HG03196 (cell line): ENCODE data around the gene TIMM29.

Source experiments
- ATAC-seq: cut with Tn5 transposase; IDR thresholded peaks from one replicate; pipeline ENCODE4 v1.9.1; 2021; ENCODE audit not compliant: unreplicated experiment

The TIMM29 gene

DNA sequence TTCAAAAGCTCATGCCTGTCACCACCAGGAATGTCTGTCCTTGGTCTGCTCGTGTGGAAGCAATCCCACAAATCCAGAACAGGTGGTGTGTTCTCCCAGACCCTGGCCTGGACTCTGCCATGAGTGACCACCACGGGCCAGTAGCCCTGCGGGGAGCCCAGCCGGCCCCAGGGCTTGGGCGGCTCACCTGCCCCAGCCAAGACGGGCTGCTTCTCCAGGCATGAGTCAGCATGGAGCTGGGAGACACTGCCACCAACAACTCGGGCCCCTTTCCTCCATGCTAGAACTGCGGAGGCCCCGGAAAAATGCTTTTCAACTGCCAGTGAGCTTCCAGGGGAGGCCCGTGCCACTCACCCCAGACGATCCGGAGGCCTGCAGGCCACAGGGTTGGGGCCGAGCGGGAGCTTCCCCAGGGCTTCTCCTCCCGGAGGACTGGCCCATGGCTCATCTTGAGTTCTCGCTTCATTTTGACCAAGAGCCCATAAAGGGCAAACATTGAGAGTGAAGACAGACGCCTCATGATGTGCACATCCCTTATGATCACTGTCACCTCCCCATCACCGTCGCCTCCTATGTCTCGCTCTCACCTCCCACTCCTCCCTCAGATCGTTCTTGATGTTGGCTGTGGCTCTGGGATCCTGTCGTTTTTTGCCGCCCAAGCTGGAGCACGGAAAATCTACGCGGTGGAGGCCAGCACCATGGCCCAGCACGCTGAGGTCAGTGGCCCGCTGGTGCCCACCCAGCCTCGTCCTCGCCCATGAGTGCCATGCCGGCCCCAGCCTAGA lies 16.8 kb upstream of the TIMM29 start:
- no peak for ATAC-seq

DNA sequence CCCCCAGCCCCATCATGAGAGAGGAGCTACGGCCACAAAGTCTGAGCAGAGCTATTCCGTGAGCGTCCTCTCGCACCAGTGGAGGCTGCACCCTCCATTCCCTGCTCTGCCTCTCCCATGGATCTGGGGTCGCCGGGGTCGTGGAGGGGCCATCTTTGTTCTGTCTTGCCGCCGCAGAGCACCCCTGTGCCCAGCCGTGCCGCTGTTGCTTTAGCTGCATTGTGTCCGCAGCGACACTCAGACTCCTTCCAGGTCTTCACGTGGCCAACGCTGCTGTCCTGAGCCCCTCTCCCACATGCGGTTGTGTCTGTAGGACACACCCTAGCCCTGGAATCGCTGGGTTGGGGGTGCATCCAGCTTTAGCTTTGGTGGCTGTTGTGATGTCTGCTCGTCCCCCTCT lies 16.0 kb upstream of the TIMM29 start:
- no peak for ATAC-seq

DNA sequence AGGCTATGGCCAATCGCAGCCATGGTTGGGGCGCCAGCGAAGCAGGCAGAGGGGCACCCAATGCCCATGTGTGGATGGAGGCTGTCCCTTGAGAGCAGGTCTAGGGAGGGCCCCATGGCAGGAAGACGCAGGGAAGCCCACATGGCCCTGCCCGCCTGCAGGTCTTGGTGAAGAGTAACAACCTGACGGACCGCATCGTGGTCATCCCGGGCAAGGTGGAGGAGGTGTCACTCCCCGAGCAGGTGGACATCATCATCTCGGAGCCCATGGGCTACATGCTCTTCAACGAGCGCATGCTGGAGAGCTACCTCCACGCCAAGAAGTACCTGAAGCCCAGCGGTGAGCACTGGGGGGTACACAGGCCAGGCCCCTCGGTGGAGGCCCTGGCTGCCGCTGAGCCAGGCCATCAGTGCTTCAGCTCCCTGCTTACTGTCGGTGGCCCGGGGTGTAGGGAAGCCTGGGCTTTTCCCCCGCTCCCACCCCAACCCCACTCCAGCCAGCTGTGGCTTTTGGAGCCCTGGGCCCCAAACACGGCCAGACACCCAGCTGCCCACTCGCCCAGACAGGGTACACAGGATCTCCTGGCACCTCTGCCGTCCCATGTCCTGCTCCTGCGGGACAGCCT lies 14.8 kb upstream of the TIMM29 start:
- ATAC-seq = no peak

DNA sequence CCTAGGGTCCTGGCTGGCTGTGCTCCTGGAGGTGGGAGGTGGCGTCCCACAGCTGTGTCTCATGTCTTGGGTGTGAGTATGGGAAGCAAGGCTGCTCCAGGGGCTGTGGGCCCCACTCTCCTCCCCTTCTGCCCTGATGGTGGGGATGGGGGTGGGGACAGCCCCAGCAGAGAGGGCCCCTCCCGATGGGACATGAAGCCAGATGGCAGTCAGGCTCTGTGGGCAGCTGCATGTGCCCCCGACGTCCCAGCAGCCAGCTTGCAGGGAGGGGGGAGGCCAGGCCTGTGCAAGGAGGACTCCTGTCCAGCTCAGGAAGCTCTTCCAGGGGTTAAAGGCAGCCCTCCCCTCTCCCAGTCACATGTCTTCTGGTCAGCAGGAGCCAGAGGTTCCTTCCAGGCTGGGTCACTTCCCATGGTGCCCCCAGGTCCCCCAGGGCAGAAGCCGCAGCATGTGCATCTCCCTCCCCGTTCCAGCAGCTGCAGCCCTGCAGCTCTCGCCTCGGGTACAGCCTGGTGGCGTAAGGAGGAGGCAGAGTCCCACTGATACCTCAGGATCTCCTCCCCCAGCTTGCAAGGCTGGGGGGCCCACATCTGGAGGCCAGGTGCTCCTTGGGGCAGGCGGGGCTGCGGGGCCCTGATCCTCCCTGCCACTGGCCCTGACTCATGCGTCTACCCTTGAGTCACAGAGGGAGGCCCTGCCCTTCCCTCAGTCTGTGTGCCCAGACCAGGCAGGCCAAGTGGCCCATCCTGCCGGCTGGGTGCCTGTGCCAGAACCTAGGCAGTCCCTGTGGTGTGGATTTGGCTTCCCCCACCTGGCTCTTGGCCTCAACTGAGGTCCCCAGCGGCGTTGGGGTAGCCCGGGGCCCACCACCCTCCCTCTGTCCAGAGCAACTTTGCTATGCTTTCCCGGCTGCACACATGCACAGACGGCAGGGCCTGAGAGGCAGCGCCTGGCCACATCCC lies 13.2 kb upstream of the TIMM29 start:
- ATAC-seq = no peak

DNA sequence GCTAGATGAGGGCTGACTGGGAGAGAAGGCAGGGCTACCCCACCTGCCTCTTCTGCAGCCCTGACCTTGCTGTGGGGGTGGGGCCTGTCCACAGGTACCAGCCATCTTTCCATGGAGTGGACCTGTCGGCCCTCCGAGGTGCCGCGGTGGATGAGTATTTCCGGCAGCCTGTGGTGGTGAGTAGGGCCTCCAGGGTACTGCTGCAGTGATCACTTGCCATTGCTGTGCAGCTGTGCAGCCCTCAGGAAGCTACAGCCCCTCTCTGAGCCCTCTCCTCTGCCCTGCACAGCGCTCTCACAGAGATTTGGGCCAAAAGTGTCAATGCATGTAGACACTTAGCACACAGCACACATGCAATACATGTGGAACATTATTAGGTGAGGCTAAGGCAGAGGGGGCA lies 12.0 kb upstream of the TIMM29 start:
- no peak for ATAC-seq

DNA sequence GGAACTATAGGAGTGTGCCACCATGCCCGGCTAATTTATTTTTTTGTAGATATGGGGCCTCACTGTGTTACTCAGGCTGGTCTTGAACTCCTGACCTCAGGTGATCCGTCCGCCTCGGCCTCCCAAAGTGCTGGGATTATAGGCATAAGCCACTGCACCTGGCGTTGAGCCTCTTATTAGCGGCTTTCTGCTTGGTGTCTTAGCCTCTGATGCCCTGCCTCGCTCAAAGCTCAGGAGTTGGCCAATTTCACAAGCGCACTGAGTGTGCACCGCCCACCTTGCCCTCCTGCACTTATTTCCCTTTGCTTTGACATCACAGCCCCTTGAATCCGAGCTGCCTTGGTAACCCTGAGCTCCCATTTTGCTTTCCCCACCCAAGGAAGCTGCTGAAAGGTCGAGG lies 10.3 kb upstream of the TIMM29 start:
- ATAC-seq = no peak

DNA sequence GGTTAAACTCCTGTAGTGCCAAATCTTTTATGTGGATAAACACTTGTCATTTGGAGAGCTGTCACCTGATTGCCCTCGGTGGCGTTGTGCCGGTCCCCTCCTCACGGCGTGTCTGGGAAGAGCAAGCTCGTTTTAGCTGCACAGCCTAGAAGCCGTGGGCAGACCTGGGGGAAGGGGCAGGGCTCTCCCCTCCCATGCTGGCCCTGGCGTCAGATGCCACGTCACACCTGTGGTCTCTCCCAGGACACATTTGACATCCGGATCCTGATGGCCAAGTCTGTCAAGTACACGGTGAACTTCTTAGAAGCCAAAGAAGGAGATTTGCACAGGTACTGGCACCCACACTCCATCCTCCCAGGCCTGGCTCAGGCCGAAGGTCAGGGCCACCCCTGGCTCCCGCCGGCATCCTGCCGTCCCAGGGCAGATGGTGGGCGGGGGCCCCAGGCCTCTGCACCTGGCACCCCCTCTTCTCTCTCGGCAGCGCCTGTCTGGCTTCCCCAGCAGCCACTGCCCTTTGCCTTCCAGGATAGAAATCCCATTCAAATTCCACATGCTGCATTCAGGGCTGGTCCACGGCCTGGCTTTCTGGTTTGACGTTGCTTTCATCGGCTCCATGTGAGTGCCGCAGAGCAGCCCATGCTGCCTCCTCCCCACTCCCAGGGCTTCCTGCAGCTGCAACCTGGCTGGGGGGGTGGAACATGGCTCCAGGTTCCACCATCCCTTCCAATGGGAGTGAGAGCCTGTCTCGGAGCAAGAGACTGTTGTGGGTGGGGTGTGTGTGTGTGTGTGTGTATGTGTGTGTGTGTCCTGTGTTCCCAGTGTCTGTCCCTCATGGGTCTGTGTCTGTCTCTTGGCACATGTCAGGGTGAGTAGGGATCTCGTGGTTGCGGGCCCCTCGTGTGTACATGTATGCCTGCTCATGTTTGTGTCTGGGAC lies 9.0 kb upstream of the TIMM29 start:
- no peak for ATAC-seq

DNA sequence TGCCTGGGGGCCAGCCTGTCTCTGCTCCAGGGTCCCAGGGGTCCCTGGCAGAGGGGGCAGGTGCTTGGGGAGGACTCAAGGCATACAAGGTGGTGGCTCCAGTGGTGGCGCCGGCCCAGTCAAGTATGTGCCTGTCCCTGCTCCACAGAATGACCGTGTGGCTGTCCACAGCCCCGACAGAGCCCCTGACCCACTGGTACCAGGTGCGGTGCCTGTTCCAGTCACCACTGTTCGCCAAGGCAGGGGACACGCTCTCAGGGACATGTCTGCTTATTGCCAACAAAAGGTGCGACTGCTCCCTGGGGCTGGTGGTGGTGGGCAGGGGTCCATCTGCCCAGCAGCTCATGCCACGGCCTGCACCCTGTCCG lies 8.3 kb upstream of the TIMM29 start:
- ATAC-seq = no peak

DNA sequence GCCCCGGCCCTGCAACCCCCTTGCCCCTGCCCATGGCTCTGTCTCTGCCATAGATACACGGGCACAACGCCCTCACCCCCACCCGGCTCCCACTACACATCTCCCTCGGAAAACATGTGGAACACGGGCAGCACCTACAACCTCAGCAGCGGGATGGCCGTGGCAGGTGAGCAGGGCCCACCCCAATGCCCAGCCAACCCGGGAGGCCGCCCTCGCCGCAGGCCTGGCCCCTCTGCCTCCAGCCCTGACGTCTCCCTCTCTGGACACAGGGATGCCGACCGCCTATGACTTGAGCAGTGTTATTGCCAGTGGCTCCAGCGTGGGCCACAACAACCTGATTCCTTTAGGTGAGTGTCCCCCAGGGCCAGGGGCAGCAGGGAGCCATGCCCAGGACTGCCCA lies 7.8 kb upstream of the TIMM29 start:
- no peak for ATAC-seq

DNA sequence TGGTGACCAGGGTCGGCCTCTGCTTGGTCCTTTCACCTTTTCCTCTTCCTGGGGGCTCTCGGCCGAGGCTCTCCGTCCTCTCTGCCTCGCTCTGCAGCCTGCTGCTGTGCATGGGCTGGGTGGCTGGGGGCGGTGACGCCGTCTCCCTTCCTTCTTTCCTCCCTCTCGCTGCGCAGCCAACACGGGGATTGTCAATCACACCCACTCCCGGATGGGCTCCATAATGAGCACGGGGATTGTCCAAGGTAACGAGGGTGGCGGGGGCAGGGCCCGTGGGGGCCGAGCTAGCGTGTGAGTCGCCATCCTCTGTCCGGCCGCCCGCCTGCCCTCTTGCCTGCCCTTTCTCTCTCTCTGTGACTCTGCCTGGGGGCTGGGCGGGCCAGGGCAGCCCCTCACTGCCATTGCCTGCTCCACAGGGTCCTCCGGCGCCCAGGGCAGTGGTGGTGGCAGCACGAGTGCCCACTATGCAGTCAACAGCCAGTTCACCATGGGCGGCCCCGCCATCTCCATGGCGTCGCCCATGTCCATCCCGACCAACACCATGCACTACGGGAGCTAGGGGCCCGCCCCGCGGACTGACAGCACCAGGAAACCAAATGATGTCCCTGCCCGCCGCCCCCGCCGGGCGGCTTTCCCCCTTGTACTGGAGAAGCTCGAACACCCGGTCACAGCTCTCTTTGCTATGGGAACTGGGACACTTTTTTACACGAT lies 7.3 kb upstream of the TIMM29 start:
- no peak for ATAC-seq

DNA sequence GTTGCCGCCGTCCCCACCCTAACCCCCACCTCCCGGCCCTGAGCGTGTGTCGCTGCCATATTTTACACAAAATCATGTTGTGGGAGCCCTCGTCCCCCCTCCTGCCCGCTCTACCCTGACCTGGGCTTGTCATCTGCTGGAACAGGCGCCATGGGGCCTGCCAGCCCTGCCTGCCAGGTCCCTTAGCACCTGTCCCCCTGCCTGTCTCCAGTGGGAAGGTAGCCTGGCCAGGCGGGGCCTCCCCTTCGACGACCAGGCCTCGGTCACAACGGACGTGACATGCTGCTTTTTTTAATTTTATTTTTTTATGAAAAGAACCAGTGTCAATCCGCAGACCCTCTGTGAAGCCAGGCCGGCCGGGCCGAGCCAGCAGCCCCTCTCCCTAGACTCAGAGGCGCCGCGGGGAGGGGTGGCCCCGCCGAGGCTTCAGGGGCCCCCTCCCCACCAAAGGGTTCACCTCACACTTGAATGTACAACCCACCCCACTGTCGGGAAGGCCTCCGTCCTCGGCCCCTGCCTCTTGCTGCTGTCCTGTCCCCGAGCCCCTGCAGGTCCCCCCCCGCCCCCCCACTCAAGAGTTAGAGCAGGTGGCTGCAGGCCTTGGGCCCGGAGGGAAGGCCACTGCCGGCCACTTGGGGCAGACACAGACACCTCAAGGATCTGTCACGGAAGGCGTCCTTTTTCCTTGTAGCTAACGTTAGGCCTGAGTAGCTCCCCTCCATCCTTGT lies 6.5 kb upstream of the TIMM29 start:
- no peak for ATAC-seq

DNA sequence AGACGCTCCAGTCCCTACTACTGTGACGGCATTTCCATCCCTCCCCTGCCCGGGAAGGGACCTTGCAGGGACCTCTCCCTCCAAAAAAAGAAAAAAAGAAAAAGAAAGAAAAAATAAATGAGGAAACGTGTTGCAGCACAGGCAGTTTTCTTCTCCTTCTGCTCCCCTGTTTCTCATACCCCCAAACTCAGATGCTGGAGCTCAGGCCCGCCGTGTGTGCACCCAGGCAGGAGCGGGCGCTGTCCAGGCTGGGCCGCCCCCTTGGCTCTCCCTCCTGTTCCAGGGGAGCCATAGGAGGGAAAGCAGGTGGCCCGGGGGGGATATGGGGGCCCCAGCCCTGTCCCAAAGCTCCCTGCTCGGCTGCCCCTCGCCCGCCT lies 6.0 kb upstream of the TIMM29 start:
- no peak for ATAC-seq

DNA sequence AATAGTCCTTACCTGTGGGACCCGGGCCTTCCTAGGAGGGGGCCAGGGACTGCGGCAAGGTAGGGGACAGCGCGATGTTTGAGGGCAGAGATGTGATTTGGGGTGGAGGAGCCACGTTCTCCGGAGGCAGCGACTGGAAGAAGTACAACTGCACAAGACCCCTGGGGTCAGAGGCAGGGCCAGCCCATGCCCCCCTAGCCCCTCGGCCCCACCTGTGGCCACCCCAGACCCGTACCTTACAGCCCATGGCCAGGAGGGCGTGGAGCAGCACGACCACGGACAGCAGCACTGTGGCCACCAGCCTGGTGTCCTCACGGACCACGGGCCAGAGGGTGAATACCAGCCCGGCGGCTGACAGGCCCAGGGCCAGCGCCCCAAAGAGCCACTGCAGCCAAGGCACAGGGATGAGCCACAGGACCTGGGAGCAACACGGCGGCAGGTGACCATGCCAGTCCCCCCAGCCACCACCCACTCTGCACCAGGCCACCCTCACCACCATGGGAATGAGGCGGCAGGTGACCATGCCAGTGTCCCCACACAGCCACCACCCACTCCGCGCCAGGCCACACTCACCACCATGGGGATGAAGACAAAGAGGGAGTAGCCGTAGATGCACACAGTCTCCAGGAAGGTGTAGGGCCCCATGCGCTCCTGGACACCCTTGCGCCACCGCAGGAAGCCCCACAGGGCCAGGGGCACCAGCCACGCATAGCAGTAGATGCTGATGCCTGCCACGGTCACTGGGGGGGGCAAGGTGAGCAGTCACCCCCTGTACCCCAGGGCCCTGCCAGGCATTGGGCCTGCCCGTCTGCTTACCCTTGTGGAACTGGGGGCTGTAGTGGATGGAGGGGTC lies 5.1 kb upstream of the TIMM29 start:
- ATAC-seq = no peak

DNA sequence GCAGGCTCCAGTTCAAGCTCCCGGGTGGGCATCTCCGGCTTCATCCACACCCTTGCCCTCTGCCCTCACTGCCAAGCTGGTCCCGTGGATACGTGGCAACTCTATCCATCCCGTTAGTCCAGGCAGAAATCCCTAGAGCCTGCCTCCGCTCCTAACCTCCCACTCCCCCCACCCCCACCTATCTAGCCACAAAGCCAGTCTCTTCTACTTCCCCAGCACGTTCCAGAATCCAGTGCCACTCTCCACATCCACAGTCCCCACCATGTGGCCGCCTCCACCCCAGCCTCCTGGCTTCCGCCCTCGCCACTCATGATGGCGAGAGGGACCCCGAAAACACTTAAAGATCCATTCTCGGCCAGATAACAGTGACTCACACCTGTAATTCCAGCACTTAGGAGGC lies 4.0 kb upstream of the TIMM29 start:
- ATAC-seq = no peak

DNA sequence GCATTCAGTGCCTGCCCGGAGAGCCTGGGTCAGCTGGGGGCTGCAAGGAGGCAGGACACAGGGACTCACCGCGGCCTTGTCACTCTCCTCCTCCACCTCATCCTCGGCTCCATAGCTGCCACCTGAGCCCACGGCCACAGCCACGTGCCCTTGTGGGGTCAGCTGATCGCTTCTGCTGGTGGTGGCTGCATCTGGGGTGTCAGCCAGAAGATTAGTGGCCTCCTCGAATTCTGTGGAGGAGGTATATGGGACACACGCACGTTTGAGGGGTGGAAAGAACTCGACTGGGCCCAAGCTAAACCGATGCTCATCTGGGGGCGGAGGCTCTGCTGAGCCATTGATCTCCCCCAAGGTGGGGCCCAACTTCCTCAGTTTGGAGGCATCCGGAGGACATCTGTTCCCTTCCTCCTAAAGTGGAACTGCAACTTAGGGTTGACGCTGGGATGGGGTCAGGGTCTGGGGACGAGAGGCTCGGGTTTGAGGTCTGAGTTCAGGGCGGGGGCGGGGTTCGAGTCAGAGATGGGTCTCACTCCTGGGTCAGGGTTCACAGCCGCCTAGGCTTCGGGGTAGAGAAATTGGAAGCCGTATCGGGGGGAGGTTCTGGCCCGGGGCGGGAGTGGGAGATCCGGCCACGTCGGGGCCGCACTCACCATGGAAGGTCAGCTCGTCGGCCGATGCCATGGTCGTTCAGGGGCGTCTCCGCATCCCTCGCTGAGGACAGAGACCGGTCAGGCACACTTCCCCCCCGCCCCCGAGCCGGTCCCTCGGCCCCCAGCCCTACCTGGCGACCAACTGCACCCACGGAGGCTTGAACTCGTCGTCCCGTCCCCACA lies 665 bp upstream of the TIMM29 start:
- peak; percentile 17 for ATAC-seq

DNA sequence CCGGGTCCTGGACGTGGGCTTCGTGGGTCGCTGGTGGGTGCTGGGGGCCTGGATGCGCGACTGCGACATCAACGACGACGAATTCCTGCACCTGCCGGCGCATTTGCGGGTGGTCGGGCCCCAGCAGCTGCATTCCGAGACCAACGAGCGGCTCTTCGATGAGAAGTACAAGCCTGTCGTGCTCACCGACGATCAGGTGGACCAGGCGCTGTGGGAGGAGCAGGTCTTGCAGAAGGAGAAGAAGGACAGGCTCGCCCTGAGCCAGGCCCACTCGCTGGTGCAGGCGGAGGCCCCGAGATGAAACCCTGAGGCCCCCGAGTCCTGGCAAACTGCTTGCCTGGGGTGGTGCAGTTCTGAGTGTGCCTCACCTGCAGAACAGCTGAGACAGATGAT lies 787 bp downstream of the TIMM29 start:
- no peak for ATAC-seq

DNA sequence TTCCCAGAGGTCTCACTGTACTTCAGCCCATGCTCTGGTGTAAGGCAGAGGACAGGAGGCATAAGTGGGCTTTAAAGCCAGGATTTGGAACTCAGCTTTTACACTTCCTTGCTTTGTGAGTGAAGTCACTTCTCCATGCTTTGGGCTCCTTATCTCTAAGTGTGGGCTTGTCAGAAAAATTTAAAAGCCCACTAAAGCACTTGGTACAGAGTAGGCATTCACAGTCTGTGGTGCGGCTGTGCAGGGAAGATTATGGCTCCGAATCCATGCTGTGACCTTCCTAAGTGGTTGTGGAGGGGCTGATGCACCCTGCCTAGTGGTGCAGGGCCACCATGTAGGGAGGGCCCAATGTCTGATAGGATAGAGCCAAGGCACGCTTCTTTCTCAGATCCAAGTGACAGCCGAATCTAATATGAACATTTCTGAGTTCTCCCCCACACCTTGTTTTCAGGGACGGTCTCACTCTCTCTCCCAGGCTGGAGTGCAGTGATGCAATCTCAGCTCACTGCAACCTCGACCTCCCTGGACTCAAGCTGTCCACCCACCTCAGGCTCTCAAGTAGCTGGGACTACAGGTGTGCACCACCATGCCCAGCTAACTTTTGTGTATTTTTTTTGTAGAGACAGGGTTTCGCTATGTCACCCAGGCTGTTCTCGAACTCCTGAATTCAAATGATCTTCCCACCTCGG lies 6.9 kb downstream of the TIMM29 start:
- ATAC-seq = no peak
